ENCODE measurements around the gene COX11. TPM values are rescaled to one million over a fixed set of nuclear protein-coding genes. Genes with fewer than 3 reads are reported as not detected.

The COX11 gene
- total and polyA plus RNA-seq, 2 of the 13 experiments (the other 11 are each of a cell fraction or from before 2014, with no cell fraction given), result 103 to 203 TPM

DNA sequence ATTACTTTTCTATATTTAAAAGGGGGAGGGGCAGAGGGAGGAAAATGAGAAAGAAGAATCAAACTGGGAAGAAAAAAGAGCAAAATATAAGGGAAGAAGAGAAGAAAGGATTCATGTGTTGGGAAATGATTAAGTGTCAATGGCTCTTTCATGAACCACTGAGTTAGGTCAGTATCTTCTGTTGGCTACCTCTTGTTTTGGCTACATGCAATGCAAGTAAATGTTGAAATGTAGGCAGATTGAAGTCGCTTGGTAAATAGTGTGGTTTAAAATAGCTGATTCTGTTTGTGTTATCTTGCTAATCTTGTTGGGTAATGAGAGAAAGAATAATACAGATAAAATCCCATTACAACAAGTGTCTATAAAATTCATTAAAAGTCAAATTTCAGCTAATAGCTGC lies 27.2 kb downstream of the COX11 start:
- H3K4me3 ChIP-seq (replicated peaks in 1 of 3; ENCODE audit: insufficient read depth in 1 of 3, low read depth in 2 of 3, low read length in 3 of 3), result no peak overlapping the region
- H3K9ac ChIP-seq (ENCODE audit: insufficient read depth, low read depth, low read length), result no peak overlapping the region
- H3K27ac ChIP-seq (ENCODE audit: extremely low read length, insufficient read depth, low read length), result no peak overlapping the region
- no peak overlapping the region for H3K4me2 ChIP-seq (ENCODE audit: low read depth, low read length)
- CTCF ChIA-PET (ENCODE audit: low intra/inter-chr PET ratio, low total read pairs), result no interaction called here
- H3K79me2 ChIP-seq (ENCODE audit: insufficient read depth, low read length), result no peaks in the 10 kb centered on the region
- ATAC-seq (no peak), FAIRE-seq (no peak), DNase-seq (ENCODE audit: low spot score) (no peak)
- TF ChIP-seq, protein P1, sequence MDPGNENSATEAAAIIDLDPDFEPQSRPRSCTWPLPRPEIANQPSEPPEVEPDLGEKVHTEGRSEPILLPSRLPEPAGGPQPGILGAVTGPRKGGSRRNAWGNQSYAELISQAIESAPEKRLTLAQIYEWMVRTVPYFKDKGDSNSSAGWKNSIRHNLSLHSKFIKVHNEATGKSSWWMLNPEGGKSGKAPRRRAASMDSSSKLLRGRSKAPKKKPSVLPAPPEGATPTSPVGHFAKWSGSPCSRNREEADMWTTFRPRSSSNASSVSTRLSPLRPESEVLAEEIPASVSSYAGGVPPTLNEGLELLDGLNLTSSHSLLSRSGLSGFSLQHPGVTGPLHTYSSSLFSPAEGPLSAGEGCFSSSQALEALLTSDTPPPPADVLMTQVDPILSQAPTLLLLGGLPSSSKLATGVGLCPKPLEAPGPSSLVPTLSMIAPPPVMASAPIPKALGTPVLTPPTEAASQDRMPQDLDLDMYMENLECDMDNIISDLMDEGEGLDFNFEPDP (CRISPR knock-in tag; conservative IDR thresholded peaks at IDR 0.05), result no peak
- TF ChIP-seq CHD4 (IDR thresholded peaks at IDR 0.05; ENCODE audit: borderline replicate concordance, low read length) (no peak), AGO1 (IDR thresholded peaks at IDR 0.05; ENCODE audit: low read depth, low read length, poor library complexity, severe bottlenecking) (no peak), ZNF557 (CRISPR knock-in tag; IDR thresholded peaks at IDR 0.05) (no peak), FLYWCH1 (CRISPR knock-in tag; IDR thresholded peaks at IDR 0.05) (no peak), RFX5 (IDR thresholded peaks at IDR 0.05; ENCODE audit: low read depth, low read length) (no peak), FOXK1 (CRISPR knock-in tag; IDR thresholded peaks at IDR 0.05; ENCODE audit: borderline replicate concordance, low read depth) (no peak), ZNF143 (CRISPR knock-in tag; IDR thresholded peaks at IDR 0.05) (no peak), NCOA1 (CRISPR knock-in tag; IDR thresholded peaks at IDR 0.05) (no peak)
- TF ChIP-seq, protein P2, sequence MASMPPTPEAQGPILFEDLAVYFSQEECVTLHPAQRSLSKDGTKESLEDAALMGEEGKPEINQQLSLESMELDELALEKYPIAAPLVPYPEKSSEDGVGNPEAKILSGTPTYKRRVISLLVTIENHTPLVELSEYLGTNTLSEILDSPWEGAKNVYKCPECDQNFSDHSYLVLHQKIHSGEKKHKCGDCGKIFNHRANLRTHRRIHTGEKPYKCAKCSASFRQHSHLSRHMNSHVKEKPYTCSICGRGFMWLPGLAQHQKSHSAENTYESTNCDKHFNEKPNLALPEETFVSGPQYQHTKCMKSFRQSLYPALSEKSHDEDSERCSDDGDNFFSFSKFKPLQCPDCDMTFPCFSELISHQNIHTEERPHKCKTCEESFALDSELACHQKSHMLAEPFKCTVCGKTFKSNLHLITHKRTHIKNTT (CRISPR knock-in tag; IDR thresholded peaks at IDR 0.05), result no peak
- TF ChIP-seq, protein P3, sequence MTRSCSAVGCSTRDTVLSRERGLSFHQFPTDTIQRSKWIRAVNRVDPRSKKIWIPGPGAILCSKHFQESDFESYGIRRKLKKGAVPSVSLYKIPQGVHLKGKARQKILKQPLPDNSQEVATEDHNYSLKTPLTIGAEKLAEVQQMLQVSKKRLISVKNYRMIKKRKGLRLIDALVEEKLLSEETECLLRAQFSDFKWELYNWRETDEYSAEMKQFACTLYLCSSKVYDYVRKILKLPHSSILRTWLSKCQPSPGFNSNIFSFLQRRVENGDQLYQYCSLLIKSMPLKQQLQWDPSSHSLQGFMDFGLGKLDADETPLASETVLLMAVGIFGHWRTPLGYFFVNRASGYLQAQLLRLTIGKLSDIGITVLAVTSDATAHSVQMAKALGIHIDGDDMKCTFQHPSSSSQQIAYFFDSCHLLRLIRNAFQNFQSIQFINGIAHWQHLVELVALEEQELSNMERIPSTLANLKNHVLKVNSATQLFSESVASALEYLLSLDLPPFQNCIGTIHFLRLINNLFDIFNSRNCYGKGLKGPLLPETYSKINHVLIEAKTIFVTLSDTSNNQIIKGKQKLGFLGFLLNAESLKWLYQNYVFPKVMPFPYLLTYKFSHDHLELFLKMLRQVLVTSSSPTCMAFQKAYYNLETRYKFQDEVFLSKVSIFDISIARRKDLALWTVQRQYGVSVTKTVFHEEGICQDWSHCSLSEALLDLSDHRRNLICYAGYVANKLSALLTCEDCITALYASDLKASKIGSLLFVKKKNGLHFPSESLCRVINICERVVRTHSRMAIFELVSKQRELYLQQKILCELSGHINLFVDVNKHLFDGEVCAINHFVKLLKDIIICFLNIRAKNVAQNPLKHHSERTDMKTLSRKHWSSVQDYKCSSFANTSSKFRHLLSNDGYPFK (CRISPR knock-in tag; IDR thresholded peaks at IDR 0.05; ENCODE audit: borderline replicate concordance), result no peak
- TF ChIP-seq, protein P4, sequence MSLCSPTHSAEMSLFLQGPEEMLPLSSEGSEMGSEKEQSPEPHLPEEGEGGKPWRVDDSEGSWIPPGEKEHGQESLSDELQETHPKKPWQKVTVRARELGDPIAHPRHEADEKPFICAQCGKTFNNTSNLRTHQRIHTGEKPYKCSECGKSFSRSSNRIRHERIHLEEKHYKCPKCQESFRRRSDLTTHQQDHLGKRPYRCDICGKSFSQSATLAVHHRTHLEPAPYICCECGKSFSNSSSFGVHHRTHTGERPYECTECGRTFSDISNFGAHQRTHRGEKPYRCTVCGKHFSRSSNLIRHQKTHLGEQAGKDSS (CRISPR knock-in tag; IDR thresholded peaks at IDR 0.05; ENCODE audit: borderline replicate concordance, low read depth), result no peak
- POLR2A ChIA-PET, result no interaction called here
- H4K20me1 ChIP-seq (ENCODE audit: insufficient read depth, low read length), result no peaks in the 10 kb centered on the region
- intact Hi-C loops (cut with micrococcal nuclease; ENCODE audit: unreplicated experiment) (no loop called here), in situ Hi-C loops (cut with HindIII; ENCODE audit: extremely low pct_ligation_motif_present, low pct_unique_long_range_greater_than_20kb) (no loop called here)
- H3K27me3 ChIP-seq (ENCODE audit: control insufficient read depth in 1 of 2, insufficient read depth in 2 of 2, low read length in 2 of 2), result no peaks in the 10 kb centered on the region
- no peaks in the 10 kb centered on the region for H3K9me3 ChIP-seq (ENCODE audit: low read length)
- no peak overlapping the region for H2AFZ ChIP-seq (ENCODE audit: low read length)
- 97% methylated on average over 1 of the region's 1 CpG for WGBS (ENCODE audit: low lambda C conversion rate)
- BruUV-seq (replicated peaks), result no TSS peak
- peaks cover 7 to 28% of the 10 kb centered on the region in 2 experiments for H3K36me3 ChIP-seq (replicated peaks in 1 of 2; ENCODE audit: control insufficient read depth in 1 of 2, insufficient read depth in 2 of 2, low read length in 2 of 2)
- no peaks in the 10 kb centered on the region for H3K4me1 ChIP-seq (ENCODE audit: insufficient read depth, low read length)
